Measurements from ENCODE around the gene U2SURP.
"Not testable (repeated sequence)": the region's sequence is repeated elsewhere in the genome, so short reads cannot be mapped to it uniquely, and the experiment has no call there.

U2SURP gene

GRCh38 chr3:143045639-143046038 is 44.3 kb downstream of the U2SURP start:
- no peak overlapping the region for H3K9ac ChIP-seq (ENCODE audit: low read length)
- no peaks in the 10 kb centered on the region for H3F3A ChIP-seq (ENCODE audit: insufficient read depth, low read length)
- H3K4me1 ChIP-seq (ENCODE audit: low read length), result no peaks in the 10 kb centered on the region
- H2AFZ ChIP-seq (ENCODE audit: low read length), result no peak overlapping the region
- no peak overlapping the region for H3K4me3 ChIP-seq (ENCODE audit: low read length)
- H3K36me3 ChIP-seq (replicated peaks; ENCODE audit: insufficient read depth, low read length), result peaks cover 3% of the 10 kb centered on the region; the same call in 1 of the 2 replicates
- H3K27me3 ChIP-seq (replicated peaks; ENCODE audit: insufficient read depth, low read length), result no peaks in the 10 kb centered on the region
- H3K9me2 ChIP-seq (replicated peaks; ENCODE audit: insufficient read depth, low read length), result no peaks in the 10 kb centered on the region
- H3K4me2 ChIP-seq (ENCODE audit: low read depth, low read length), result no peak overlapping the region
- no peak overlapping the region for H3K27ac ChIP-seq (ENCODE audit: low read length)
- no peak for DNase-seq
- TF ChIP-seq EZH2 (optimal IDR thresholded peaks at IDR 0.05; ENCODE audit: low read depth, low read length) (no peak), CTCF (IDR thresholded peaks at IDR 0.05; ENCODE audit: low read length) (no peak), EZH2phosphoT487 (IDR thresholded peaks at IDR 0.05; ENCODE audit: low read length) (no peak)
- H4K20me1 ChIP-seq (ENCODE audit: insufficient read depth, low read length), result no peaks in the 10 kb centered on the region
- H3K79me2 ChIP-seq (ENCODE audit: low read length), result peaks cover 5% of the 10 kb centered on the region; the same call in 1 of the 2 replicates
- H3K9me3 ChIP-seq (replicated peaks; ENCODE audit: insufficient read depth, low read length), result no peaks in the 10 kb centered on the region

GRCh38 chr3:143046075-143046474 is 44.7 kb downstream of the U2SURP start:
- not testable (repeated sequence) for H3K9ac ChIP-seq (ENCODE audit: low read length); H3K4me2 ChIP-seq (ENCODE audit: low read depth, low read length); H3K27me3 ChIP-seq (replicated peaks; ENCODE audit: insufficient read depth, low read length); H3K27ac ChIP-seq (ENCODE audit: low read length); H3K4me3 ChIP-seq (ENCODE audit: low read length); DNase-seq; H3K9me3 ChIP-seq (replicated peaks; ENCODE audit: insufficient read depth, low read length); H3K36me3 ChIP-seq (replicated peaks; ENCODE audit: insufficient read depth, low read length); H4K20me1 ChIP-seq (ENCODE audit: insufficient read depth, low read length); H3K4me1 ChIP-seq (ENCODE audit: low read length); H2AFZ ChIP-seq (ENCODE audit: low read length); H3K79me2 ChIP-seq (ENCODE audit: low read length); H3F3A ChIP-seq (ENCODE audit: insufficient read depth, low read length); H3K9me2 ChIP-seq (replicated peaks; ENCODE audit: insufficient read depth, low read length)

- no peak for DNase-seq
- Histone ChIP-seq H3F3A (ENCODE audit: insufficient read depth, low read length) (no peaks in the 10 kb centered on the region), H3K36me3 (replicated peaks; ENCODE audit: insufficient read depth, low read length) (peaks cover 11% of the 10 kb centered on the region), H3K4me1 (ENCODE audit: low read length) (no peaks in the 10 kb centered on the region), H3K9me3 (replicated peaks; ENCODE audit: insufficient read depth, low read length) (no peaks in the 10 kb centered on the region), H2AFZ (ENCODE audit: low read length) (no peak overlapping the region), H3K4me2 (ENCODE audit: low read depth, low read length) (no peak overlapping the region), H3K4me3 (ENCODE audit: low read length) (no peak overlapping the region), H3K9me2 (replicated peaks; ENCODE audit: insufficient read depth, low read length) (no peaks in the 10 kb centered on the region), H3K27me3 (replicated peaks; ENCODE audit: insufficient read depth, low read length) (no peaks in the 10 kb centered on the region), H4K20me1 (ENCODE audit: insufficient read depth, low read length) (no peaks in the 10 kb centered on the region), H3K27ac (ENCODE audit: low read length) (no peak overlapping the region), H3K9ac (ENCODE audit: low read length) (no peak overlapping the region), H3K79me2 (ENCODE audit: low read length) (no peaks in the 10 kb centered on the region)
- no peak for TF ChIP-seq EZH2phosphoT487 (IDR thresholded peaks at IDR 0.05; ENCODE audit: low read length)
- no peak for TF ChIP-seq EZH2 (optimal IDR thresholded peaks at IDR 0.05; ENCODE audit: low read depth, low read length)
- no peak for TF ChIP-seq CTCF (IDR thresholded peaks at IDR 0.05; ENCODE audit: low read length)
These were observed 52.6 kb downstream of the U2SURP start for GRCh38 chr3:143054011-143054410.

GRCh38 chr3:143056372-143056771 is 55.0 kb downstream of the U2SURP start:
- H2AFZ ChIP-seq (ENCODE audit: low read length), result no peak overlapping the region
- H3K4me1 ChIP-seq (ENCODE audit: low read length), result peaks cover 5% of the 10 kb centered on the region
- H4K20me1 ChIP-seq (ENCODE audit: insufficient read depth, low read length), result no peaks in the 10 kb centered on the region
- H3K4me3 ChIP-seq (ENCODE audit: low read length), result no peak overlapping the region
- no peaks in the 10 kb centered on the region for H3K9me2 ChIP-seq (replicated peaks; ENCODE audit: insufficient read depth, low read length)
- H3K27ac ChIP-seq (ENCODE audit: low read length), result no peak overlapping the region
- DNase-seq, result no peak
- H3F3A ChIP-seq (ENCODE audit: insufficient read depth, low read length), result no peaks in the 10 kb centered on the region
- no peaks in the 10 kb centered on the region for H3K27me3 ChIP-seq (replicated peaks; ENCODE audit: insufficient read depth, low read length)
- no peak overlapping the region for H3K4me2 ChIP-seq (ENCODE audit: low read depth, low read length)
- no peaks in the 10 kb centered on the region for H3K79me2 ChIP-seq (ENCODE audit: low read length)
- TF ChIP-seq EZH2 (optimal IDR thresholded peaks at IDR 0.05; ENCODE audit: low read depth, low read length), result no peak
- no peak for TF ChIP-seq EZH2phosphoT487 (IDR thresholded peaks at IDR 0.05; ENCODE audit: low read length)
- no peak for TF ChIP-seq CTCF (IDR thresholded peaks at IDR 0.05; ENCODE audit: low read length)
- no peak overlapping the region for H3K9ac ChIP-seq (ENCODE audit: low read length)
- H3K9me3 ChIP-seq (replicated peaks; ENCODE audit: insufficient read depth, low read length), result no peaks in the 10 kb centered on the region
- H3K36me3 ChIP-seq (replicated peaks; ENCODE audit: insufficient read depth, low read length), result peaks cover 11% of the 10 kb centered on the region

Data from MM.1S (cell line).